IPS-18a (cell line): Measurements from ENCODE around the gene IL1R1.
"Not testable (repeated sequence)": the region's sequence is repeated elsewhere in the genome, so short reads cannot be mapped to it uniquely, and the experiment has no call there.

Source experiments
- H3K27ac ChIP-seq: one replicate; pipeline ENCODE4 v1.5.1; 2013; ENCODE audit warnings: low read length
- H3K27me3 ChIP-seq: one replicate; pipeline ENCODE4 v1.6.1; 2013; ENCODE audit warnings: mild to moderate bottlenecking, low read length; ENCODE audit not compliant: control insufficient read depth, insufficient read depth
- H3K36me3 ChIP-seq: one replicate; pipeline ENCODE4 v1.6.1; 2013; ENCODE audit warnings: low read depth, low read length; ENCODE audit not compliant: control insufficient read depth
- H3K4me1 ChIP-seq: one replicate; pipeline ENCODE4 v1.6.1; 2013; ENCODE audit warnings: low read depth, low read length; ENCODE audit not compliant: control insufficient read depth
- H3K4me3 ChIP-seq: one replicate; pipeline ENCODE4 v1.5.1; 2013; ENCODE audit warnings: low read length
- H3K9ac ChIP-seq: one replicate; pipeline ENCODE4 v1.6.1; 2013; ENCODE audit warnings: mild to moderate bottlenecking, low read length, moderate library complexity
- H3K9me3 ChIP-seq: one replicate; pipeline ENCODE4 v1.6.1; 2013; ENCODE audit warnings: low read depth, low read length; ENCODE audit not compliant: control insufficient read depth

The IL1R1 gene

GRCh38 chr2:102141970-102142828 is at the start of gene IL1R1:
Gene IL1R1, plus strand, starts transcription at chr2:102142746. Its CDS starts 14,979 bp downstream, at chr2:102157725.
- Histone ChIP-seq H3K9me3 (no peaks in the 10 kb centered on the region), H3K9ac (no peak within 1 kb of the TSS), H3K27me3 (peaks cover 42% of the 10 kb centered on the region), H3K4me3 (peak within 1 kb of the TSS; percentile 61), H3K4me1 (peaks cover 5% of the 10 kb centered on the region), H3K27ac (no peak within 1 kb of the TSS), H3K36me3 (no peaks in the 10 kb centered on the region)

- Histone ChIP-seq H3K27ac (no peak overlapping the region), H3K4me3 (no peak overlapping the region), H3K9me3 (no peaks in the 10 kb centered on the region), H3K4me1 (no peaks in the 10 kb centered on the region), H3K36me3 (no peaks in the 10 kb centered on the region), H3K27me3 (no peaks in the 10 kb centered on the region), H3K9ac (no peak overlapping the region)
Measured at GRCh38 chr2:102093662-102094061, 48.9 kb upstream of the IL1R1 start.

- Histone ChIP-seq H3K9ac (no peak overlapping the region), H3K27me3 (no peaks in the 10 kb centered on the region), H3K27ac (no peak overlapping the region), H3K9me3 (no peaks in the 10 kb centered on the region), H3K4me3 (no peak overlapping the region), H3K36me3 (no peaks in the 10 kb centered on the region), H3K4me1 (no peaks in the 10 kb centered on the region)
Measured at GRCh38 chr2:102094917-102095316, 47.6 kb upstream of the IL1R1 start.

- Histone ChIP-seq H3K27ac (no peak overlapping the region), H3K9me3 (no peaks in the 10 kb centered on the region), H3K4me3 (no peak overlapping the region), H3K4me1 (no peaks in the 10 kb centered on the region), H3K36me3 (no peaks in the 10 kb centered on the region), H3K9ac (no peak overlapping the region), H3K27me3 (no peaks in the 10 kb centered on the region)
Measured at GRCh38 chr2:102096103-102096502, 46.4 kb upstream of the IL1R1 start.

- Histone ChIP-seq H3K27me3 (no peaks in the 10 kb centered on the region), H3K27ac (no peak overlapping the region), H3K4me3 (no peak overlapping the region), H3K9ac (no peak overlapping the region), H3K9me3 (no peaks in the 10 kb centered on the region), H3K36me3 (no peaks in the 10 kb centered on the region), H3K4me1 (no peaks in the 10 kb centered on the region)
Measured at GRCh38 chr2:102098756-102099155, 43.8 kb upstream of the IL1R1 start.

GRCh38 chr2:102099536-102100298 is 42.8 kb upstream of the IL1R1 start:
- H3K36me3 ChIP-seq = no peaks in the 10 kb centered on the region
- H3K9ac ChIP-seq = no peak overlapping the region
- H3K27me3 ChIP-seq = no peaks in the 10 kb centered on the region
- H3K9me3 ChIP-seq = no peaks in the 10 kb centered on the region
- no peak overlapping the region for H3K4me3 ChIP-seq
- no peaks in the 10 kb centered on the region for H3K4me1 ChIP-seq
- H3K27ac ChIP-seq = no peak overlapping the region

GRCh38 chr2:102100371-102101096 is 42.0 kb upstream of the IL1R1 start:
- no peak overlapping the region for H3K4me3 ChIP-seq
- H3K27ac ChIP-seq = no peak overlapping the region
- no peaks in the 10 kb centered on the region for H3K9me3 ChIP-seq
- H3K36me3 ChIP-seq = no peaks in the 10 kb centered on the region
- no peaks in the 10 kb centered on the region for H3K27me3 ChIP-seq
- no peaks in the 10 kb centered on the region for H3K4me1 ChIP-seq
- H3K9ac ChIP-seq = no peak overlapping the region

GRCh38 chr2:102101097-102101848 is 41.3 kb upstream of the IL1R1 start:
- H3K27ac ChIP-seq = no peak overlapping the region
- no peaks in the 10 kb centered on the region for H3K27me3 ChIP-seq
- no peaks in the 10 kb centered on the region for H3K36me3 ChIP-seq
- no peaks in the 10 kb centered on the region for H3K9me3 ChIP-seq
- no peaks in the 10 kb centered on the region for H3K4me1 ChIP-seq
- no peak overlapping the region for H3K9ac ChIP-seq
- H3K4me3 ChIP-seq = no peak overlapping the region

GRCh38 chr2:102101849-102102635 is 40.5 kb upstream of the IL1R1 start:
- Histone ChIP-seq H3K36me3 (no peaks in the 10 kb centered on the region), H3K4me1 (no peaks in the 10 kb centered on the region), H3K9me3 (no peaks in the 10 kb centered on the region), H3K4me3 (no peak overlapping the region), H3K27ac (no peak overlapping the region), H3K9ac (no peak overlapping the region), H3K27me3 (no peaks in the 10 kb centered on the region)

GRCh38 chr2:102102636-102102948 is 40.0 kb upstream of the IL1R1 start:
- H3K27me3 ChIP-seq, H3K27ac ChIP-seq, H3K9me3 ChIP-seq, H3K9ac ChIP-seq, H3K4me1 ChIP-seq, H3K36me3 ChIP-seq, H3K4me3 ChIP-seq: not testable (repeated sequence)
